GM21529 (cell line): ENCODE measurements around the gene MUS81.

Source experiments
- ATAC-seq: cut with Tn5 transposase; IDR thresholded peaks from one replicate; pipeline ENCODE4 v1.9.1; 2021; ENCODE audit not compliant: unreplicated experiment

MUS81 gene

DNA sequence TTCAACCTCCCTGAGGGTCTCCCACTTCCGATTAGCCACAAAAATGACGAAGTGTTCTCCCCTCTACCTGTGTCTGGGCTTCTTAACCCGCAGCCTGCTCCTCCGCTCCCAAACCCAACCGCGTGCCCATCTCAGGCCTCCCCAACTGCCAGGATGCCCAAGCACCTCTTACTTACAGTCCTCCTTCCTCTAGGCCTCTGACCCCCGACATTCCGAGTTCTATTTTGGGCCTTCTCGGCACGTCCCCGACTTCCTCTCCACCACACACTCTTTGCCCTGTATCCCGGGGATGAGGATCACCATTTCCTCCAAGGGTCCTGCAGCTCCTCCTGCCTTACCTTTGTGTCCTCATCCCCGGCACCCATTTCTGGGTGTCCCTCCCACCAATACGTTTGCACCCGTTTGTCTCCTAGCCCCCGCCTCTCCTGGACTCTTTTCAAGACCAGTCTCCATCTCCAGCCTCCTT lies 388 bp upstream of the MUS81 start:
- ATAC-seq: no peak

GRCh38 chr11:65861165-65861505 lies 902 bp downstream of the MUS81 start:
- ATAC-seq: no peak

DNA sequence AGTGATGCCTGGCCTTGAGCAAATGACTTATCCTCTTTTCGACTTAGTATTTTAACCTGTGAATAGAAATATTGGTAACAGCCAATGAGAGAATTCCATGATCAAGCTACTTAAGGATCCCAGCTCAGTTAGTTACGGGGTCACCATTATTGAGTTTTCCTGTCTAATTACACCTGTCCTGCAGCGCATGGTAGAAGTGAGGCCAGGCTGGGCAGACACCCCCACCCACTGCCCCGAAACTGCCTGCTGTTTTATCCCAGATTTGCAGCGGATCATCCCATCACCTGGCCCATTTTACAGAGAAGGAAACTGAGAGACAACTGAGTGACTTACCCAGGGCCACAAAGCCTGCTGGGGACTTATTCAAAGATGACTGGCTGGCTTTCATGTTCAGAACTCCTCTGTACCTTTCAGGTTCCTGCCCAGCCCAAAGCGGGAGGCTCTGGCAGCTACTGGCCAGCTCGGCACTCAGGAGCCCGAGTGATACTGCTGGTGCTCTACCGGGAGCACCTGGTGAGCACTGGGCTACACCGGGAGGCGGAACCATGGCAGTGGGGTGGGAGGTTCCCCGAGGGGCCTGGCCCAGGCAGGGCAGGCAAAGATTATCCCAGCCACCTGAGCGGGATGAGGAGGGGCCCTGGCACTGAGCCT lies 1.4 kb downstream of the MUS81 start:
- no peak for ATAC-seq

GRCh38 chr11:65862191-65862735 lies 2.0 kb downstream of the MUS81 start:
- no peak for ATAC-seq

DNA sequence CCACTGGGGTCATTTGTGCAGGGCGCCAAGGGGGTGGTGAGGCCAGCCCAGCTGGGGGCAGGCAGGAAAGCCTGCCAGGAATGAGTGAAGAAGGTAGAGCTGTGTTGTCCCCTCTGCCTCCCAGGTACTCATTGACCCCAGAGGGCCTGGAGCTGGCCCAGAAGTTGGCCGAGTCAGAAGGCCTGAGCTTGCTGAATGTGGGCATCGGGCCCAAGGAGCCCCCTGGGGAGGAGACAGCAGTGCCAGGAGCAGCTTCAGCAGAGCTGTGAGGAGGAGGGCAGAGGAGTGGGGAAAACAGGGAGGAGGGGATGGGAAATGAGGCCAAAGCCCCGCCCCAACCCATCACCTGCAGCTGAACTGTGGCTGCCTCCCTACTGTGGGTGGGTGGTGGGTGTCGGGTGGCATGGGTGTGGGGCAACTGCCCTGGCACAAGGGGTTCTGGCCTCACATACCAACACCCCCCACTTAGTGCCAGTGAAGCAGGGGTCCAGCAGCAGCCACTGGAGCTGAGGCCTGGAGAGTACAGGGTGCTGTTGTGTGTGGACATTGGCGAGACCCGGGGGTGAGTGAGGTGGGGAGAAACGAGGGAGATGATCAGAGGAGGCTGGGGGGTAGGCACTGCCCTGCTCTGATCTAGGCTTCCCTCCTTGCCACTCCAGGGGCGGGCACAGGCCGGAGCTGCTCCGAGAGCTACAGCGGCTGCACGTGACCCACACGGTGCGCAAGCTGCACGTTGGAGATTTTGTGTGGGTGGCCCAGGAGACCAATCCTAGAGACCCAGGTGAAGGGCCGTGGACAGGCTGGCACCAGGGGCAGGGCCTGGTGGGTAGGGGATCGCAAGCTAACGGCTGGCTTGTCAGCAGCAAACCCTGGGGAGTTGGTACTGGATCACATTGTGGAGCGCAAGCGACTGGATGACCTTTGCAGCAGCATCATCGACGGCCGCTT lies 3.0 kb downstream of the MUS81 start:
- ATAC-seq: no peak

DNA sequence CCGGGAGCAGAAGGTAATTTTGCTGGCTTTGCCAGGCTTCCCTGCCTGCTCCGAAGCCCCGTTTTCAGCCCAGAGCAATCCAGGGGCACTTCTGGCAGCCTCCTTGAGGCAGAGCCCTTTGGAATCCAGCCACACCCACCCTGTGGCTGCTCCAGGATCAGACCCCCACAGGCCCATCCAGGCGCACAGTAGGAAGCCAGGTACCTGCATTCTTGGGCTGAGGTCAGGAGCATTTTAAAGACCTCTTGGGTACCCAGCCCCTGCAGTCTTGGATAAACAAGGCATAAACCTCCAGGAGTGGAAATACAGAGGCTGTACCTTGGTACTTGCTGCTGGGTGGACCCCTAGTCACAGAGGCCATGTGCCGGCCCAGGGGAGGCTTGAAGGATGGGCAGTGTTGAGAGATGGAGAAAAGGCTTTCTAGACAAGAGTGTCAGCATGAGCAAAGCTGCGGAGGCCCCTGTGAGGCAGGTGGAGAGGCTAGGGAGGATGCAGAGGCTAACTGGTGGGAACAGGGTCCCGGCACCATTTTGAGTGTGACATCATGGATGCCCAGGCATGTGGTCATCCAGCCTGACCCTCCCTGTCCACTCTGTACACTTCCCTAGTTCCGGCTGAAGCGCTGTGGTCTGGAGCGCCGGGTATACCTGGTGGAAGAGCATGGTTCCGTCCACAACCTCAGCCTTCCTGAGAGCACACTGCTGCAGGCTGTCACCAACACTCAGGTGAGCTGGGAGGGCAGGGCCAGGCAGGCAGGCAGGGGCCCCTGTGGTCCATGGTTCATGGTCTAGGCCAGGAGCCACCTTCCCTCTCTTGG lies 3.9 kb downstream of the MUS81 start:
- ATAC-seq: no peak

GRCh38 chr11:65864706-65865471 lies 4.7 kb downstream of the MUS81 start:
- no peak for ATAC-seq

DNA sequence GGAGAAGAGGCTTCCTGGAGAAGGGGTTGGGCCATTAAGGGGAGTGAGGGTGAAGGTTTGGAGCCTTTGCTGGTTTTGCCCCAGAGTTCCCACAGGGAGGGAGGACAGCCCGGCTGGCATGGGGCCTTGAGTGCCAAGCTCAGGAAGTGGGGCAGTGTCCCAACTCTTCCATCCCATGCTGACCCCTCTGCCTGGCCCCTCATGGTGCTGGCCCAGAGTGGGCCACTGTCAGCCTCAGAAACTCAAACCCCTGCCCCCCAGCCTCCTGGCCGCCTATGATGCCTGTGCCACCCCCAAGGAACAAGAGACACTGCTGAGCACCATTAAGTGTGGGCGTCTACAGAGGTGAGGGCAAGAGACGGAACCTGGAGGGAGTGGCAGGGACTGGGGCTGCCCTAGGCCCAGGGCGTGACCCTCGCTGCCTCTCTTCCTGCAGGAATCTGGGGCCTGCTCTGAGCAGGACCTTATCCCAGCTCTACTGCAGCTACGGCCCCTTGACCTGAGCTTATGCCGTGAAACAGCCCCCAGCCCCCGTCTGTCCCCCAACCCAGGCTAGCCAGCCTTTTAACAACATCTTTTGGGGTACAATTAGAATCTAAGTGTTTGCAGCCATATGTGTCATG lies 5.4 kb downstream of the MUS81 start:
- ATAC-seq: no peak

GRCh38 chr11:65866509-65867283 lies 6.5 kb downstream of the MUS81 start:
- no peak for ATAC-seq

- no peak for ATAC-seq
Observed at GRCh38 chr11:65867284-65868071, 7.2 kb downstream of the MUS81 start.

DNA sequence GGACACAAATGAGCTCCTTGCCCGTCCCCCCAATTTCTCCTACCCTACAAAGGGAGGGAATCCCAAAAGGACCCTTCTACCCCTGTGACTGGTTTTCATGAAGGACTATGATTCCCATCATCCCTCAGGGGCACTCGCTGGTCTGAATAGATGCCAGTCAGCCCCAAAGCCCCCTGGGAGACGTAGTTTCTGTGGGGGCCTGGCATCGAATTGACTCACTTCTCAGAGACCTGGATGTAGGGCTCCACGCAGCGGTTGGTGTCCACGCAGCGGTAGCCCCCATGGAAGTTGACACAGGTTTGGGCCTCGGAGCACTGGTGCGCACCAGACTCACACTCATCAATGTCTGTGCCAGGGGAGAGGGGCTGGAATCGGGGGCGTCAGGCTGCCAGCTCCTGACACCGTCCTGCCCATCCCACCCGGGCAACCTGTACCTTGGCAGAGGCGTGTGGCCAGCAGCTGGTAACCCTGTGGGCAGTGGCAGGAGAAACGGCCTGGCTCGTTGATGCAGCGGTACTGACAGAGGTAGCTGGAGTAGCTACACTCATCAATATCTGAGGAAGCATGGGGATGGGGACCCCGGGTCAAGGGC lies 7.9 kb downstream of the MUS81 start:
- ATAC-seq: no peak

DNA sequence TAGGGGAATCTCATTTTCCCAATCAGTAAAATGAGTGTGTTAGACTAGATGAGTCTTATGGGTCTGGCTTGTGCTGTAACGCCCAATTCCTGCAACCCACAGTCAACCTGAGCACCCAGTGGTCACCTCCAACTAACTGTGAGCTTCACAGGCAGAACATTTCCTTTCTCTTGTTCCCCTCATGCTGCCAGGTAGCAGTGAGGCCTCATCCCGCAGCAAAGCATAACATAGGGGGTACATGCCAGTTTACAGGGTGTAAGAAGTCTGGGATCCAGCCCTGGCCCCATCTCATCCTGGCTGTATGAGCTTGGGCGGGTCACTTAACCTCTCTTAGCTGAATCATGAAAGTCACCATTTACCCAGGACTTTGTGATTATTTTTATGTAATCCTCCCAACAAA lies 8.7 kb downstream of the MUS81 start:
- ATAC-seq: no peak

DNA sequence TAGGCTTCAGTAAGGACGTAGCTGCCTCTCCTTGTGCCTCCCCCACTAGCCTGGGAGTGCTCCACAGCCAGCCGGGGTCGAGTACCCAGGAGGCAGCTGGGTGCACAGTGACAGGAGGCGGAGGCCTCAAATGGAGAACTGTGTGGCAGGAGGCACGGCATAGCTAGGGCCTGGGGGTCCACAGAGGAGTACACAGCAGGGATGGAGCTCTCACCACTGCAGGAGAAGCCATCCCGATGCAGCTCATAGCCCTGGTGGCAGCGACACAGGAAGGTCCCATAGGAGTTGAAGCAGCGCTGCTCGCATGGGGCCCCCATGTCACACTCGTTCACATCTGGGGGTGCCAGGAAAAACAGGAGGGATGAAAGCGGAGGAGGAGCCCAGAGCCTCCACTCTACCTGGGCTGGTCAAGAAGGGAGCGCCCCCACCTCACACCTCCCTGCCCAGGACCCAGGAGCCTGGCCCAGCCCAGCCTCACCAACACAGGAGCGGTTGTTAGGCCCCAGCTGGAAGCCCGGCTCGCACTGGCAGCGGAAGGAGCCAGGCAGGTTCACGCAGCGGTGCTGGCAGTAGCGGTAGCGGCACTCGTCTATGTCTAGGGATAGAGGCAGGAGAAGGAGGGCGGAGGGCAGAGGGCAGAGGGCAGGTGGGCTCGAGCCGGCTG lies 9.5 kb downstream of the MUS81 start:
- no peak for ATAC-seq

- no peak for ATAC-seq
Observed at GRCh38 chr11:65870307-65870658, 10.1 kb downstream of the MUS81 start.

DNA sequence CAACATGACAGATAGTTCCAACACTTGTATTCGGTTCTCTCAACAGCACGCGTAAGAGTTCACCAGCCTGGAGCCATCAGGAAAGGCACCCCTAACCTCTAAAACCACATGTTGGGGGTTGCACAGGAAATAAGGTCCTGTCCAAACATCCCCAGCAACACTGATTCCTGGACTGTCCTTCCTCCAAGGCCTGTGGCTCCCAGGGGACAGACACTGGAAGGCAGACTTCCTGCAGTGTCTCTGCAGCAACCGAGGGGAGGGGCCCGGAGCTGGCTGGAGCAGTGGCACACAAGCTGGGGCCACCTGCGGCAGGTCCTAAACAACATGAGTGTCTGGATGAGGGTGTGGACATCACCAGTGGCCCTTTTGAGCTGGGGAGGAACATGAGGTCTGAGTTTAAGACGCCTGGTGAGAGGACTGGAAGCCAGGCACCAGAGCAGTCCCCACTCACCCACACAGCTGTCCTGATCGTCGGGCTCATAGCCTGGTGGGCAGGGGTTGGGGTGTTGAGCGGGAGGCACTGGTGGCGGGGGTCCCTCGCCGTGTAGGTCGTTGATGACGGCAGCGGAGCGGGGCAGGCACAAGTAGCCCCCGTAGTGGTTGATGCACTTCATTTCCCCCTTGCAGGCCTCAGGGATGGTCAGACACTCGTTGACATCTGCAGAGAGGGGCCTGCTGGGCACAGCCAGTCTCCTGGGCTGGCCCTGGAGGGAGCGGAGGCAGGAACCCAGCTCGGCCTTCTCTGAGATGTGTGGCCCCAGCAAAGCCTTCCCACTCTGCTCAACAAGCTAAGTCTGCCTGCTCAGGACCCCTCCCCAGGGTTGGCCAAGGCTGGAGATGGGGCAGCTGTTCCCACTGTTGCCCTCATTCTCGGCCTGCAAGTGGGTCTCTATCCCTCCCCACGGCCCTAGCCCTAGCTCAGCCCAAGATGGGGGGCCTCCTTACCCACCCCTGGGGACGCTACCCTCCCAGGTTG lies 10.8 kb downstream of the MUS81 start:
- ATAC-seq: no peak

DNA sequence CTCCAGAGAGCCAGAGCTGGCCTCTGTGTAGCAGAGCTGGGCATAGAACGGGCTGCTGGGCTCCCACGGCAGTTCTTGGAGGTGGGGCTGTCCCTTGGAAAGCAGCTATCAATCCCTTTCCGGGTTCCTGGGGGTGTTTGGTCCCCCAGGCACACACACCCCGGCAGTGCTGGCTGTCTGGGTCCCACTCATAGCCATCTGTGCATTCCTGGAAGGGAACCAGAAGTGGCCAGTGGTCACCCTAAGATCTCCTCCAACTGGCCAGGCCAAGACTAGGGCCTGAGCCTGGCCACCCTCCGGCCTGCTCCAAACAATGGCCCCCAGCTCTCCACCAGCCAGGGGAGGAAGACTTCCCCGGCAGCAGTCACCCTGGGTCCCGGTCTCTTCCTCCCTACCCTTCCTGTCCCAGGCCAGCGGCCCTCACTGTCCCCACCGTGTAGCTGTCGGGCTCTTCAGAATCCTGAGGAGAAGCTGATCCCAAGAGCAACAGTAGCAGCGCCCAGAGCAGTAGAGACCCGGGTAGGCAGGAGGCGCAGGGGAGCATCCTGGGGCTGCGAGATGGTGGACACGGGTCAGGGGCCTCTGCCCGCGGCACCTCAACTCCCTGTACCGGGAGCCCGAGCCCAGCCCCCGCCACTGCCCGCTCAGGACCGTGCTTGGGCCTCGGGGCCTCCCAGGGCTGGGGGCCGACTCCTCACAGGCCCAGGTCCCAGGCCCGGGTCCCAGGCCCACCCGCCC lies 11.7 kb downstream of the MUS81 start:
- ATAC-seq: no peak
